Fibroblast of lung (primary cell): ENCODE results near the gene SMG6. TPM values are rescaled to one million over a fixed set of nuclear protein-coding genes. Genes with fewer than 3 reads are reported as not detected.

ENCODE experiments used
- DNase-seq, 2 donors: peaks; one replicate each; pipeline versions ENCODE4 v3.0.0 to v3.0.0-alpha.2; 2010; ENCODE audit warnings: low read depth in 2 of 2
- H2AFZ ChIP-seq: 2 replicates; pipeline ENCODE4 v1.5.1; 2012; ENCODE audit warnings: low read length, control low read depth, inconsistent platforms
- H3K27ac ChIP-seq: 2 replicates; pipeline ENCODE4 v1.5.1; 2011; ENCODE audit warnings: low read length, control low read depth; ENCODE audit not compliant: insufficient read depth
- H3K27me3 ChIP-seq: 2 replicates; pipeline ENCODE4 v1.5.1; 2011; ENCODE audit warnings: mild to moderate bottlenecking, low read length; ENCODE audit not compliant: control insufficient read depth, insufficient read depth
- H3K36me3 ChIP-seq: 2 replicates; pipeline ENCODE4 v1.5.1; 2011; ENCODE audit warnings: low read length; ENCODE audit not compliant: control insufficient read depth, insufficient read depth
- H3K4me1 ChIP-seq: 2 replicates; pipeline ENCODE4 v1.5.1; 2011; ENCODE audit warnings: low read length; ENCODE audit not compliant: control insufficient read depth, insufficient read depth; ENCODE audit errors: extremely low read depth
- H3K4me2 ChIP-seq: 2 replicates; pipeline ENCODE4 v1.5.1; 2011; ENCODE audit warnings: low read length, control low read depth; ENCODE audit not compliant: insufficient read depth; ENCODE audit errors: extremely low read depth
- H3K4me3 ChIP-seq, 4 experiments: fragments of 200-600 bp in 1 of 4; sonication (generic) in 1 of 4; replicated peaks in 1 of 4; 2 replicates each; pipeline ENCODE4 v1.5.1; 2011 to 2016; ENCODE audit warnings: low read length in 4 of 4, low read depth in 3 of 4, mild to moderate bottlenecking in 3 of 4, control low read depth in 2 of 4, inconsistent platforms in 1 of 4, mixed read lengths in 1 of 4; ENCODE audit not compliant: insufficient read depth in 1 of 4; ENCODE audit errors: control extremely low read depth in 1 of 4
- H3K79me2 ChIP-seq: 2 replicates; pipeline ENCODE4 v1.5.1; 2012; ENCODE audit warnings: mild to moderate bottlenecking, low read length, inconsistent platforms; ENCODE audit not compliant: control insufficient read depth, insufficient read depth
- H3K9ac ChIP-seq: 2 replicates; pipeline ENCODE4 v1.5.1; 2011; ENCODE audit warnings: mild to moderate bottlenecking, low read length, control low read depth; ENCODE audit not compliant: insufficient read depth
- H3K9me3 ChIP-seq: 2 replicates; pipeline ENCODE4 v1.5.1; 2012; ENCODE audit warnings: low read depth, low read length; ENCODE audit not compliant: control insufficient read depth, insufficient read depth
- H4K20me1 ChIP-seq: 2 replicates; pipeline ENCODE4 v1.5.1; 2011; ENCODE audit warnings: low read length; ENCODE audit not compliant: control insufficient read depth, insufficient read depth; ENCODE audit errors: extremely low read depth
- EZH2 ChIP-seq: IDR thresholded peaks from 2 replicates; pipeline ENCODE4 v1.5.1; 2012; ENCODE audit warnings: low read length, control low read depth, mild to moderate bottlenecking; ENCODE audit errors: missing control alignments
- polyA plus RNA-seq, 2 donors: library from polyadenylated mRNA; depleted of rRNA in 1 of 2; stranded (reverse) in 1 of 2; unstranded in 1 of 2; fragments of >200 nt; gene quantifications; 2 replicates each; pipeline ENCODE4 v1.2.1, GENCODE V29; 2011 to 2012; ENCODE audit warnings: missing spikeins in 1 of 2
- total RNA-seq: library from RNA; depleted of rRNA; stranded (reverse); fragments of >200 nt; gene quantifications from 2 replicates; pipeline ENCODE4 v1.2.1, GENCODE V29; 2014
- TF ChIP-seq, protein P1 (sequence below), 2 donors: IDR thresholded peaks in 1 of 2; conservative IDR thresholded peaks in 1 of 2; 1 replicate in 1 of 2; 2 replicates in 1 of 2; pipeline ENCODE4 v1.5.1; 2011 to 2012; ENCODE audit warnings: low read length in 2 of 2, control low read depth in 1 of 2, inconsistent platforms in 1 of 2, low read depth in 1 of 2, mild to moderate bottlenecking in 1 of 2

Gene SMG6
- total and polyA plus RNA-seq, 2 donors (not counting 1 experiment from before 2014, with no cell fraction given), result 14.7 to 29.9 TPM

DNA sequence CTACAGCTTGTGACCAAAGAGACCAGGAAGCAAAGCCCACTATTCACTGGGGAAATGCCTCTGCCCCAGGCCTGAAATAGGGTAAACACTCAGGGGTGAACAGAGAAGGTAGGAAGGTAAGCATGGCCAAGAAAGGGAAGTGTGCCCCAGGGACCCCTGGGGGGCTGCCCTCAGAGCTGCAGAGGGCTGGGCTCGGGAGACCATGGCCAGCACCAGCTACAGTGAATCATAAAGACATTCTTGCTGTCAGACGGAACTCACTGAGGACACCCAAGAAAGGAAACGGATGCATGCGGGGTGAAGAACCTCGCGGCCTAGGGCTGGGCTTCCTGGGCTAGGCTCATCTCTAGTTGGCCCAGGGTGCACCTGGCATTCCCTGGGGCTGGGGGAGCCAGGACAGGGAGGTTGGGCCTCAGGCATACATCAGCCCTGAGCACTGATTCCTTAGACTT is 239.0 kb downstream of the SMG6 start:
- no peak for DNase-seq
- H3K4me1 ChIP-seq, result peaks cover 91% of the 10 kb centered on the region

GRCh38 chr17:2064147-2064489 is 239.5 kb downstream of the SMG6 start:
- Histone ChIP-seq H3K4me1 (peaks cover 92% of the 10 kb centered on the region), H3K9ac (no peak overlapping the region)

More for the DNA sequence above, 239.0 kb downstream of the SMG6 start:
- Histone ChIP-seq H3K4me3 (no peak overlapping the region), H4K20me1 (no peaks in the 10 kb centered on the region), H3K4me2 (no peak overlapping the region), H3K79me2 (peaks cover 27% of the 10 kb centered on the region), H2AFZ (no peak overlapping the region), H3K27ac (peak overlapping the region; percentile 85), H3K9ac (peak overlapping the region; percentile 14), H3K9me3 (no peaks in the 10 kb centered on the region), H3K27me3 (no peaks in the 10 kb centered on the region), H3K36me3 (peaks cover 22% of the 10 kb centered on the region)
- TF ChIP-seq EZH2, result no peak
- TF ChIP-seq, protein P1, sequence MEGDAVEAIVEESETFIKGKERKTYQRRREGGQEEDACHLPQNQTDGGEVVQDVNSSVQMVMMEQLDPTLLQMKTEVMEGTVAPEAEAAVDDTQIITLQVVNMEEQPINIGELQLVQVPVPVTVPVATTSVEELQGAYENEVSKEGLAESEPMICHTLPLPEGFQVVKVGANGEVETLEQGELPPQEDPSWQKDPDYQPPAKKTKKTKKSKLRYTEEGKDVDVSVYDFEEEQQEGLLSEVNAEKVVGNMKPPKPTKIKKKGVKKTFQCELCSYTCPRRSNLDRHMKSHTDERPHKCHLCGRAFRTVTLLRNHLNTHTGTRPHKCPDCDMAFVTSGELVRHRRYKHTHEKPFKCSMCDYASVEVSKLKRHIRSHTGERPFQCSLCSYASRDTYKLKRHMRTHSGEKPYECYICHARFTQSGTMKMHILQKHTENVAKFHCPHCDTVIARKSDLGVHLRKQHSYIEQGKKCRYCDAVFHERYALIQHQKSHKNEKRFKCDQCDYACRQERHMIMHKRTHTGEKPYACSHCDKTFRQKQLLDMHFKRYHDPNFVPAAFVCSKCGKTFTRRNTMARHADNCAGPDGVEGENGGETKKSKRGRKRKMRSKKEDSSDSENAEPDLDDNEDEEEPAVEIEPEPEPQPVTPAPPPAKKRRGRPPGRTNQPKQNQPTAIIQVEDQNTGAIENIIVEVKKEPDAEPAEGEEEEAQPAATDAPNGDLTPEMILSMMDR (conservative IDR thresholded peaks at IDR 0.05 in 1 of 2, IDR thresholded peaks at IDR 0.05 in 1 of 2; ENCODE audit: low read depth in 1 of 2, low read length in 2 of 2), result no peak

GRCh38 chr17:2063261-2064146 is 240.1 kb downstream of the SMG6 start:
- Histone ChIP-seq H3K9me3 (no peaks in the 10 kb centered on the region), H2AFZ (no peak overlapping the region), H3K4me3 (no peak overlapping the region), H3K27ac (peak overlapping the region; percentile 85), H4K20me1 (no peaks in the 10 kb centered on the region), H3K36me3 (peaks cover 22% of the 10 kb centered on the region), H3K27me3 (no peaks in the 10 kb centered on the region), H3K4me1 (peaks cover 88% of the 10 kb centered on the region), H3K9ac (peak overlapping the region; percentile 32), H3K79me2 (peaks cover 38% of the 10 kb centered on the region), H3K4me2 (no peak overlapping the region)
- peak; percentile 65 to 79 for DNase-seq
- TF ChIP-seq EZH2, result no peak
- TF ChIP-seq, protein P1 (conservative IDR thresholded peaks at IDR 0.05 in 1 of 2, IDR thresholded peaks at IDR 0.05 in 1 of 2; ENCODE audit: low read depth in 1 of 2, low read length in 2 of 2), result no peak

More at GRCh38 chr17:2064147-2064489, 239.5 kb downstream of the SMG6 start:
- Histone ChIP-seq H2AFZ (no peak overlapping the region), H3K36me3 (peaks cover 22% of the 10 kb centered on the region), H3K4me2 (no peak overlapping the region), H3K27ac (peak overlapping the region; percentile 85), H3K79me2 (peaks cover 32% of the 10 kb centered on the region), H3K9me3 (no peaks in the 10 kb centered on the region), H3K4me3 (no peak overlapping the region), H3K27me3 (no peaks in the 10 kb centered on the region), H4K20me1 (no peaks in the 10 kb centered on the region)
- TF ChIP-seq EZH2, result no peak
- TF ChIP-seq, protein P1 (conservative IDR thresholded peaks at IDR 0.05 in 1 of 2, IDR thresholded peaks at IDR 0.05 in 1 of 2; ENCODE audit: low read depth in 1 of 2, low read length in 2 of 2), result no peak
- peak in 1 of 2 donors; percentile 35 for DNase-seq
